Smooth muscle cell (in vitro differentiated cells): Measurements from ENCODE around the gene FASN. TPM values are rescaled to one million over a fixed set of nuclear protein-coding genes. Genes with fewer than 3 reads are reported as not detected.

ENCODE experiments used
- DNase-seq: peaks from one replicate; lab custom pipeline; 2025; ENCODE audit not compliant: unreplicated experiment; lab: John Stamatoyannopoulos, UW
- H2AFZ ChIP-seq: fragments of 200-600 bp; sonication (generic); 2 replicates; pipeline ENCODE4 v1.6.0; 2016; ENCODE audit warnings: antibody characterized with exemption, low read depth, mild to moderate bottlenecking
- H3F3A ChIP-seq: fragments of 200-600 bp; sonication (generic); 2 replicates; pipeline ENCODE4 v1.6.0; 2017; ENCODE audit warnings: antibody characterized with exemption, low read depth
- H3K27ac ChIP-seq: fragments of 200-600 bp; sonication (generic); 2 replicates; pipeline ENCODE4 v1.5.1; 2016; ENCODE audit warnings: low read depth, mild to moderate bottlenecking
- H3K27me3 ChIP-seq: fragments of 200-600 bp; sonication (generic); 2 replicates; pipeline ENCODE4 v1.6.1; 2016; ENCODE audit warnings: low read depth, mild to moderate bottlenecking
- H3K36me3 ChIP-seq: fragments of 200-600 bp; sonication (generic); 2 replicates; pipeline ENCODE4 v1.5.1; 2016; ENCODE audit warnings: low read depth
- H3K4me1 ChIP-seq: fragments of 200-600 bp; sonication (generic); 2 replicates; pipeline ENCODE4 v1.5.1; 2016; ENCODE audit warnings: low read depth
- H3K4me2 ChIP-seq: fragments of 200-600 bp; sonication (generic); 2 replicates; pipeline ENCODE4 v1.6.0; 2016; ENCODE audit warnings: mild to moderate bottlenecking
- H3K4me3 ChIP-seq: fragments of 200-600 bp; sonication (generic); 2 replicates; pipeline ENCODE4 v1.5.1; 2016; ENCODE audit warnings: mild to moderate bottlenecking
- H3K79me2 ChIP-seq: fragments of 200-600 bp; sonication (generic); 2 replicates; pipeline ENCODE4 v1.6.0; 2016; ENCODE audit warnings: low read depth, mild to moderate bottlenecking
- H3K9ac ChIP-seq: fragments of 200-600 bp; sonication (generic); 2 replicates; pipeline ENCODE4 v1.6.0; 2016; ENCODE audit warnings: low read depth
- H3K9me3 ChIP-seq: fragments of 200-600 bp; sonication (generic); replicated peaks from 2 replicates; pipeline ENCODE4 v1.5.1; 2016; ENCODE audit warnings: low read depth
- H4K20me1 ChIP-seq: fragments of 200-600 bp; sonication (generic); 2 replicates; pipeline ENCODE4 v1.6.0; 2016; ENCODE audit warnings: low read depth
- CTCF ChIP-seq: fragments of 200-600 bp; sonication (generic); IDR thresholded peaks from 2 replicates; pipeline ENCODE4 v1.5.1; 2017; ENCODE audit warnings: borderline replicate concordance, mild to moderate bottlenecking, antibody characterized with exemption; ENCODE audit not compliant: insufficient read depth, poor library complexity, severe bottlenecking
- WGBS: methylation state at CpG from one replicate; pipeline ENCODE4 v1.1.7; 2016; ENCODE audit warnings: low lambda C conversion rate; 5-methylcytosine and 5-hydroxymethylcytosine counted together
- polyA plus RNA-seq: library from polyadenylated mRNA; unstranded; fragments of >200 nt; fragmentation: Nextera tagmentation; extraction: Ambion mirVana; gene quantifications from 2 replicates; pipeline ENCODE4 v1.2.1, GENCODE V29; 2016
- total RNA-seq: library from RNA; depleted of rRNA; stranded (reverse); fragments of >200 nt; gene quantifications from 2 replicates; pipeline ENCODE4 v1.2.3, GENCODE V29; 2014

Gene FASN
- 46.6 and 49.4 TPM in 2 replicates for total RNA-seq
- 48.4 and 49.3 TPM in 2 replicates for polyA plus RNA-seq

GRCh38 chr17:82098169-82098938 lies at the start of gene FASN:
Gene FASN (minus strand): TSS chr17:82098236. CDS start chr17:82096445, 1,791 bp downstream.
- Histone ChIP-seq H3K4me3 (peak within 1 kb of the TSS; percentile 97), H2AFZ (peak within 1 kb of the TSS; percentile 16), H3K27me3 (no peaks in the 10 kb centered on the region), H3K79me2 (peaks cover 45% of the 10 kb centered on the region), H3K9me3 (no peaks in the 10 kb centered on the region), H3K9ac (peak within 1 kb of the TSS; percentile 86), H3K36me3 (no peaks in the 10 kb centered on the region), H3K4me1 (peaks cover 41% of the 10 kb centered on the region), H3K4me2 (peak within 1 kb of the TSS; percentile 100), H4K20me1 (peaks cover 41% of the 10 kb centered on the region), H3F3A (peaks cover 10% of the 10 kb centered on the region), H3K27ac (peak within 1 kb of the TSS; percentile 78)
- TF ChIP-seq CTCF = peak; percentile 44
- 0% methylated on average over 48 of the region's 124 CpGs for WGBS
- peak; percentile 89 for DNase-seq

GRCh38 chr17:82146663-82147654 lies 48.9 kb upstream of the FASN start:
- H3K9me3 ChIP-seq = no peaks in the 10 kb centered on the region
- H3K4me2 ChIP-seq = no peak overlapping the region
- no peaks in the 10 kb centered on the region for H3K79me2 ChIP-seq
- no peak overlapping the region for H2AFZ ChIP-seq
- no peaks in the 10 kb centered on the region for H3K4me1 ChIP-seq
- H4K20me1 ChIP-seq = no peaks in the 10 kb centered on the region
- H3K36me3 ChIP-seq = no peaks in the 10 kb centered on the region
- no peak overlapping the region for H3K9ac ChIP-seq
- no peak overlapping the region for H3K4me3 ChIP-seq
- H3F3A ChIP-seq = no peaks in the 10 kb centered on the region
- H3K27me3 ChIP-seq = no peaks in the 10 kb centered on the region
- no peak for TF ChIP-seq CTCF
- WGBS = 92% methylated on average over 17 of the region's 18 CpGs
- DNase-seq = no peak
- H3K27ac ChIP-seq = no peak overlapping the region

- TF ChIP-seq CTCF = no peak
- Histone ChIP-seq H3K27me3 (no peaks in the 10 kb centered on the region), H3F3A (no peaks in the 10 kb centered on the region), H3K36me3 (no peaks in the 10 kb centered on the region), H3K9me3 (no peaks in the 10 kb centered on the region), H3K4me2 (no peak overlapping the region), H3K27ac (no peak overlapping the region), H3K79me2 (no peaks in the 10 kb centered on the region), H3K4me1 (no peaks in the 10 kb centered on the region), H3K9ac (no peak overlapping the region), H2AFZ (no peak overlapping the region), H3K4me3 (no peak overlapping the region), H4K20me1 (no peaks in the 10 kb centered on the region)
- WGBS = 92% methylated on average over 13 of the region's 13 CpGs
- DNase-seq = no peak
These were observed 47.6 kb upstream of the FASN start for GRCh38 chr17:82145550-82146155.
